HG03139 (cell line): Measurements from ENCODE around the gene MAPK8.

Experiments used
- ATAC-seq: cut with Tn5 transposase; IDR thresholded peaks from one replicate; pipeline ENCODE4 v1.9.1; 2021; ENCODE audit not compliant: unreplicated experiment

The MAPK8 gene

GRCh38 chr10:48459270-48460150 lies 153.0 kb downstream of the MAPK8 start:
- ATAC-seq, result no peak

- no peak for ATAC-seq
Observed at GRCh38 chr10:48460182-48460581, 153.7 kb downstream of the MAPK8 start.

- no peak for ATAC-seq
Observed at GRCh38 chr10:48461623-48462481, 155.4 kb downstream of the MAPK8 start.

GRCh38 chr10:48462482-48463020 lies 156.1 kb downstream of the MAPK8 start:
- ATAC-seq, result no peak

GRCh38 chr10:48463318-48464003 lies 157.0 kb downstream of the MAPK8 start:
- no peak for ATAC-seq

GRCh38 chr10:48464121-48464870 lies 157.8 kb downstream of the MAPK8 start:
- no peak for ATAC-seq

- no peak for ATAC-seq
Observed at GRCh38 chr10:48464871-48465736, 158.6 kb downstream of the MAPK8 start.

- no peak for ATAC-seq
Observed at GRCh38 chr10:48465860-48466521, 159.5 kb downstream of the MAPK8 start.

GRCh38 chr10:48466611-48467240 lies 160.2 kb downstream of the MAPK8 start:
- ATAC-seq, result no peak

GRCh38 chr10:48467669-48468068 lies 161.2 kb downstream of the MAPK8 start:
- ATAC-seq, result no peak

GRCh38 chr10:48468130-48468790 lies 161.8 kb downstream of the MAPK8 start:
- no peak for ATAC-seq

- no peak for ATAC-seq
Observed at GRCh38 chr10:48468866-48469511, 162.5 kb downstream of the MAPK8 start.

GRCh38 chr10:48469516-48470020 lies 163.1 kb downstream of the MAPK8 start:
- ATAC-seq, result no peak

- ATAC-seq, result no peak
Observed at GRCh38 chr10:48470115-48470892, 163.8 kb downstream of the MAPK8 start.

GRCh38 chr10:48470893-48471805 lies 164.7 kb downstream of the MAPK8 start:
- no peak for ATAC-seq
